IMR-90 (cell line): Measurements from ENCODE around the gene SPCS3. TPM values are rescaled to one million over a fixed set of nuclear protein-coding genes. Genes with fewer than 3 reads are reported as not detected.
"Not testable (repeated sequence)": the region's sequence is repeated elsewhere in the genome, so short reads cannot be mapped to it uniquely, and the experiment has no call there.

ENCODE experiments used
- ATAC-seq: fragments of 200-7000 bp; cut with Tn5 transposase; 2 replicates; pipeline ENCODE4 v1.9.1; 2020; ENCODE audit warnings: low read depth, mild to moderate bottlenecking, moderate library complexity
- BruUV-seq: library from RNA; stranded (reverse); fragments of 400-500 nt; replicated peaks from 2 replicates; lab custom pipeline; 2021; lab: Mats Ljungman, UMichigan
- CTCF ChIA-PET: fragments of 300-600 bp; formaldehyde crosslinking; extraction: SDS; loops from one replicate; lab custom pipeline; 2021; ENCODE audit warnings: antibody characterized with exemption; lab: Yijun Ruan, JAX
- POLR2A ChIA-PET: fragments of 300-600 bp; sonication (Branson Sonifier 250); formaldehyde crosslinking; loops from one replicate; lab custom pipeline; 2022; ENCODE audit warnings: antibody characterized with exemption; ENCODE audit not compliant: unreplicated experiment; lab: Charles Lee
- DNase-seq: peaks from one replicate; pipeline ENCODE4 v3.0.0; 2013
- H2AFZ ChIP-seq: replicated peaks from 2 replicates; pipeline ENCODE3; 2013; ENCODE audit warnings: low read length, mild to moderate bottlenecking; ENCODE audit not compliant: poor library complexity
- H2AK5ac ChIP-seq: 2 replicates; pipeline ENCODE4 v1.6.1; 2013; ENCODE audit warnings: low read depth, low read length, inconsistent platforms
- H2AK9ac ChIP-seq: replicated peaks from 2 replicates; pipeline ENCODE3; 2013; ENCODE audit warnings: mild to moderate bottlenecking, low read depth, low read length, moderate library complexity; ENCODE audit not compliant: poor library complexity
- H2BK120ac ChIP-seq: 2 replicates; pipeline ENCODE4 v1.6.1; 2013; ENCODE audit warnings: low read depth, low read length, inconsistent platforms
- H2BK15ac ChIP-seq: 3 replicates; pipeline ENCODE4 v1.6.1; 2013; ENCODE audit warnings: low read depth, low read length, inconsistent platforms
- H2BK20ac ChIP-seq: 2 replicates; pipeline ENCODE4 v1.6.1; 2013; ENCODE audit warnings: low read depth, mild to moderate bottlenecking, inconsistent platforms, low read length, moderate library complexity
- H2BK5ac ChIP-seq: 2 replicates; pipeline ENCODE4 v1.6.1; 2013; ENCODE audit warnings: mild to moderate bottlenecking, low read depth, low read length, inconsistent platforms; ENCODE audit not compliant: poor library complexity, severe bottlenecking
- H3K14ac ChIP-seq: replicated peaks from 2 replicates; pipeline ENCODE4 v1.6.1; 2013; ENCODE audit warnings: low read depth, low read length, inconsistent platforms
- H3K18ac ChIP-seq: 2 replicates; pipeline ENCODE4 v1.6.1; 2013; ENCODE audit warnings: low read depth, low read length, control low read depth
- H3K23ac ChIP-seq: 2 replicates; pipeline ENCODE4 v1.6.1; 2013; ENCODE audit warnings: low read depth, low read length, inconsistent platforms
- H3K27ac ChIP-seq: 2 replicates; pipeline ENCODE4 v1.5.1; 2013; ENCODE audit warnings: mild to moderate bottlenecking, control low read depth, low read length; ENCODE audit not compliant: insufficient read depth
- H3K27me3 ChIP-seq: 2 replicates; pipeline ENCODE4 v1.6.1; 2013; ENCODE audit warnings: low read length; ENCODE audit not compliant: control insufficient read depth, insufficient read depth
- H3K36me3 ChIP-seq: 2 replicates; pipeline ENCODE4 v1.6.1; 2013; ENCODE audit warnings: low read length, mixed read lengths; ENCODE audit not compliant: control insufficient read depth, insufficient read depth
- H3K4ac ChIP-seq: 2 replicates; pipeline ENCODE4 v1.6.1; 2013; ENCODE audit warnings: low read depth, low read length, inconsistent platforms
- H3K4me1 ChIP-seq: 2 replicates; pipeline ENCODE4 v1.6.1; 2013; ENCODE audit warnings: low read length, mixed read lengths; ENCODE audit not compliant: control insufficient read depth, insufficient read depth
- H3K4me2 ChIP-seq: 2 replicates; pipeline ENCODE4 v1.6.1; 2013; ENCODE audit warnings: low read depth, mild to moderate bottlenecking, control low read depth, low read length, moderate library complexity
- H3K4me3 ChIP-seq: 2 replicates; pipeline ENCODE4 v1.5.1; 2013; ENCODE audit warnings: low read depth, mild to moderate bottlenecking, control low read depth, low read length, moderate library complexity; ENCODE audit not compliant: insufficient read depth
- H3K56ac ChIP-seq: 2 replicates; pipeline ENCODE4 v1.6.1; 2013; ENCODE audit warnings: low read length, inconsistent platforms; ENCODE audit not compliant: insufficient read depth; ENCODE audit errors: extremely low read depth
- H3K79me1 ChIP-seq, 2 experiments: 2 replicates each; pipeline ENCODE4 v1.6.1; 2013; ENCODE audit warnings: low read length in 2 of 2, inconsistent platforms in 1 of 2, low read depth in 1 of 2
- H3K9ac ChIP-seq: 2 replicates; pipeline ENCODE4 v1.6.1; 2013; ENCODE audit warnings: low read depth, low read length, control low read depth
- H3K9me1 ChIP-seq: 2 replicates; pipeline ENCODE4 v1.6.1; 2013; ENCODE audit warnings: low read length, inconsistent platforms; ENCODE audit not compliant: insufficient read depth
- H3K9me3 ChIP-seq: 2 replicates; pipeline ENCODE4 v1.6.1; 2013; ENCODE audit warnings: low read length; ENCODE audit not compliant: control insufficient read depth, insufficient read depth
- H4K20me1 ChIP-seq: 2 replicates; pipeline ENCODE4 v1.6.1; 2013; ENCODE audit warnings: low read length, inconsistent platforms; ENCODE audit not compliant: insufficient read depth
- H4K5ac ChIP-seq: 2 replicates; pipeline ENCODE4 v1.6.1; 2013; ENCODE audit warnings: mild to moderate bottlenecking, low read depth, low read length, control low read depth
- H4K8ac ChIP-seq, 2 experiments: 2 replicates each; pipeline ENCODE4 v1.6.1; 2013; ENCODE audit warnings: low read depth in 2 of 2, low read length in 2 of 2, control low read depth in 1 of 2, inconsistent platforms in 1 of 2
- H4K91ac ChIP-seq: 2 replicates; pipeline ENCODE4 v1.6.1; 2013; ENCODE audit warnings: low read depth, low read length, inconsistent platforms; ENCODE audit not compliant: insufficient read depth
- WGBS, 2 experiments: methylation state at CpG; one replicate each; pipeline versions ENCODE4 v1.1.5 to v1.1.7; 2013; ENCODE audit warnings: missing lambda C conversion rate in 2 of 2; ENCODE audit not compliant: insufficient read length in 1 of 2; ENCODE audit errors: extremely low coverage in 2 of 2; 5-methylcytosine and 5-hydroxymethylcytosine counted together
- dilution Hi-C: fragments of 300-500 bp; cut with HindIII; formaldehyde crosslinking; loops from one replicate; pipeline ENCODE4 v1.14.3; 2018; ENCODE audit warnings: low sequenced_read_pairs; ENCODE audit not compliant: unreplicated experiment
- in situ Hi-C: fragments of 300-500 bp; cut with MboI; formaldehyde crosslinking; loops from 3 replicates; pipeline ENCODE4 v1.14.3; 2019; ENCODE audit warnings: low sequenced_read_pairs, inconsistent platforms, mixed read lengths
- intact Hi-C: fragments of 100-400 bp; cut with micrococcal nuclease; formaldehyde crosslinking; loops from 2 replicates; pipeline ENCODE4 v1.10.0; 2022
- polyA plus RNA-seq, 3 experiments: library from polyadenylated mRNA; depleted of rRNA; stranded (reverse); fragments of >200 nt; gene quantifications; 2 replicates each; pipeline ENCODE4 v1.2.3, GENCODE V29; 2012; ENCODE audit warnings: low replicate concordance in 1 of 3
- total RNA-seq: library from RNA; depleted of rRNA; stranded (reverse); fragments of >200 nt; gene quantifications from 2 replicates; pipeline ENCODE4 v1.2.3, GENCODE V29; 2012

SPCS3 gene
- total and polyA plus RNA-seq, 2 of the 4 experiments (the other 2 are of a cell fraction), result 41.6 to 77.4 TPM

DNA sequence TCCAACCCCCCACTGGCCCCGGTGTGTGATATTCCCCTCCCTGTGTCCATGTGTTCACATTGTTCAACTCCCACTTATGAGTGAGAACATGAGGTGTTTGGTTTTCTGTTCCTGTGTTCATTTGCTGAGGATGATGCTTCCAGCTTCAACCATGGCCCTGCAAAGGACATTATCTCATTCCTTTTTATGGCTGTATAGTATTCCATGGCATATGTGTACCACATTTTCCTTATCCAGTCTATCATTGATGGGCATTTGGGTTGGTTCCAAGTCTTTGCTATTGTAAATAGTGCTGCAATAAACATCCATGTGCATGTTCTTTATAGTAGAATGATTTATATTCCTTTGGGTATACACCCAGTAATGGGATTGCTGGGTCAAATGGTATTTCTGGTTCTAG, 40.2 kb upstream of the SPCS3 start:
- not testable (repeated sequence) for H2BK15ac ChIP-seq, H3K79me1 ChIP-seq
- intact Hi-C loops, result loop anchor here (5.0 kb wide), 1 partner anchor 332 kb away; no protein-coding TSS in a partner anchor

More for the DNA sequence above, 40.2 kb upstream of the SPCS3 start:
- CTCF ChIA-PET, H3K36me3 ChIP-seq, H2AK9ac ChIP-seq, H3K23ac ChIP-seq, H3K4me2 ChIP-seq, H2BK5ac ChIP-seq, H2BK20ac ChIP-seq, H3K27me3 ChIP-seq, H3K4me1 ChIP-seq, H2AFZ ChIP-seq, H4K8ac ChIP-seq, BruUV-seq, H3K9me1 ChIP-seq, H2AK5ac ChIP-seq, H3K18ac ChIP-seq, H3K4me3 ChIP-seq, H3K27ac ChIP-seq, H4K91ac ChIP-seq, H4K5ac ChIP-seq, ATAC-seq, POLR2A ChIA-PET, H4K20me1 ChIP-seq, DNase-seq, H3K56ac ChIP-seq, H3K14ac ChIP-seq, H3K9me3 ChIP-seq, H2BK120ac ChIP-seq, dilution Hi-C loops, H3K9ac ChIP-seq, H3K4ac ChIP-seq: not testable (repeated sequence)
- WGBS, 2 experiments, result no CpG with 5 or more reads among the region's 1 CpG
- in situ Hi-C loops, result loop anchor here (10.0 kb wide), 1 partner anchor 85 kb away; the partner anchor contains the start of gene SPATA4
